Stimulated activated CD8-positive, alpha-beta memory T cell treated with anti-CD3 and anti-CD28 coated beads, Interleukin-4, amount 100 ng/mL, for 24 hours (primary cell): ENCODE measurements around the gene CCDC127.
"Not testable (repeated sequence)": the region's sequence is repeated elsewhere in the genome, so short reads cannot be mapped to it uniquely, and the experiment has no call there.

Source experiments
- DNase-seq: peaks from one replicate; pipeline ENCODE4 v3.0.0-alpha.2; 2020; ENCODE audit warnings: low read depth

The CCDC127 gene

GRCh38 chr5:203246-203930, 14.6 kb downstream of the CCDC127 start:
- DNase-seq, result no peak

- no peak for DNase-seq
These were observed 16.3 kb downstream of the CCDC127 start for GRCh38 chr5:201672-202071.

- DNase-seq, result no peak
These were observed 17.0 kb downstream of the CCDC127 start for GRCh38 chr5:200985-201384.

GRCh38 chr5:199950-200645, 17.9 kb downstream of the CCDC127 start:
- DNase-seq, result no peak

- DNase-seq, result no peak
These were observed 18.6 kb downstream of the CCDC127 start for GRCh38 chr5:199197-199949.

GRCh38 chr5:198516-199196, 19.3 kb downstream of the CCDC127 start:
- no peak for DNase-seq

- DNase-seq, result no peak
These were observed 20.0 kb downstream of the CCDC127 start for GRCh38 chr5:197892-198489.

GRCh38 chr5:197031-197430, 20.9 kb downstream of the CCDC127 start:
- DNase-seq, result not testable (repeated sequence)

GRCh38 chr5:196350-196749, 21.6 kb downstream of the CCDC127 start:
- DNase-seq, result no peak

- DNase-seq, result no peak
These were observed 22.4 kb downstream of the CCDC127 start for GRCh38 chr5:195401-196160.

GRCh38 chr5:194603-195209, 23.2 kb downstream of the CCDC127 start:
- no peak for DNase-seq

- no peak for DNase-seq
These were observed 23.9 kb downstream of the CCDC127 start for GRCh38 chr5:194102-194501.

GRCh38 chr5:192970-193831, 24.8 kb downstream of the CCDC127 start:
- DNase-seq, result no peak

GRCh38 chr5:192691-192969, 25.3 kb downstream of the CCDC127 start:
- no peak for DNase-seq

- DNase-seq, result no peak
These were observed 25.8 kb downstream of the CCDC127 start for GRCh38 chr5:191949-192690.

- no peak for DNase-seq
These were observed 26.7 kb downstream of the CCDC127 start, which contains the start of gene LRRC14B for GRCh38 chr5:191036-191948. Gene LRRC14B, plus strand, starts transcription at chr5:191495. Its CDS starts 44 bp downstream, at chr5:191539.

- DNase-seq, result no peak
These were observed 27.5 kb downstream of the CCDC127 start for GRCh38 chr5:190366-191035.

GRCh38 chr5:189976-190365, 28.0 kb downstream of the CCDC127 start:
- no peak for DNase-seq
